ENCODE results near the gene FMOD. TPM values are rescaled to one million over a fixed set of nuclear protein-coding genes. Genes with fewer than 3 reads are reported as not detected.

FMOD gene
- total RNA-seq: 1.1 TPM

GRCh38 chr1:203351037-203351625 lies at the start of gene FMOD:
FMOD (minus strand) TSS chr1:203351122; CDS start chr1:203348270, 2,852 bp downstream.
- no peak for DNase-seq

GRCh38 chr1:203396595-203397194 lies 45.8 kb upstream of the FMOD start:
- DNase-seq: no peak

- DNase-seq: no peak
Observed at GRCh38 chr1:203395751-203396150, 44.8 kb upstream of the FMOD start.

- DNase-seq: no peak
Observed at GRCh38 chr1:203390298-203390697, 39.4 kb upstream of the FMOD start.

GRCh38 chr1:203388683-203389082 lies 37.8 kb upstream of the FMOD start:
- DNase-seq: no peak

- no peak for DNase-seq
Observed at GRCh38 chr1:203382026-203382425, 31.1 kb upstream of the FMOD start.

- DNase-seq: no peak
Observed at GRCh38 chr1:203381151-203381751, 30.3 kb upstream of the FMOD start.

- DNase-seq: no peak
Observed at GRCh38 chr1:203380420-203381150, 29.7 kb upstream of the FMOD start.

GRCh38 chr1:203379825-203380224 lies 28.9 kb upstream of the FMOD start:
- DNase-seq: no peak

GRCh38 chr1:203378556-203379245 lies 27.8 kb upstream of the FMOD start:
- no peak for DNase-seq

- DNase-seq: no peak
Observed at GRCh38 chr1:203373991-203374390, 23.1 kb upstream of the FMOD start.

GRCh38 chr1:203373002-203373401 lies 22.1 kb upstream of the FMOD start:
- DNase-seq: no peak

GRCh38 chr1:203371288-203371687 lies 20.4 kb upstream of the FMOD start:
- no peak for DNase-seq

- DNase-seq: no peak
Observed at GRCh38 chr1:203369666-203370065, 18.7 kb upstream of the FMOD start.

- no peak for DNase-seq
Observed at GRCh38 chr1:203368624-203369451, 17.9 kb upstream of the FMOD start.

GRCh38 chr1:203367057-203367456 lies 16.1 kb upstream of the FMOD start:
- no peak for DNase-seq

- no peak for DNase-seq
Observed at GRCh38 chr1:203366476-203366875, 15.6 kb upstream of the FMOD start.

- DNase-seq: no peak
Observed at GRCh38 chr1:203364806-203365205, 13.9 kb upstream of the FMOD start.

- DNase-seq: no peak
Observed at GRCh38 chr1:203364094-203364801, 13.3 kb upstream of the FMOD start.

GRCh38 chr1:203362720-203363025 lies 11.8 kb upstream of the FMOD start:
- no peak for DNase-seq
